GM12801 (cell line): Measurements from ENCODE around the gene TNS1.

Source experiments
- CTCF ChIP-seq: IDR thresholded peaks from one replicate; pipeline ENCODE4 v1.5.1; 2011; ENCODE audit warnings: control low read depth; ENCODE audit not compliant: insufficient read length; ENCODE audit errors: extremely low read depth

The TNS1 gene

GRCh38 chr2:217863883-217864282 lies 138.9 kb downstream of the TNS1 start:
- no peak for TF ChIP-seq CTCF

DNA sequence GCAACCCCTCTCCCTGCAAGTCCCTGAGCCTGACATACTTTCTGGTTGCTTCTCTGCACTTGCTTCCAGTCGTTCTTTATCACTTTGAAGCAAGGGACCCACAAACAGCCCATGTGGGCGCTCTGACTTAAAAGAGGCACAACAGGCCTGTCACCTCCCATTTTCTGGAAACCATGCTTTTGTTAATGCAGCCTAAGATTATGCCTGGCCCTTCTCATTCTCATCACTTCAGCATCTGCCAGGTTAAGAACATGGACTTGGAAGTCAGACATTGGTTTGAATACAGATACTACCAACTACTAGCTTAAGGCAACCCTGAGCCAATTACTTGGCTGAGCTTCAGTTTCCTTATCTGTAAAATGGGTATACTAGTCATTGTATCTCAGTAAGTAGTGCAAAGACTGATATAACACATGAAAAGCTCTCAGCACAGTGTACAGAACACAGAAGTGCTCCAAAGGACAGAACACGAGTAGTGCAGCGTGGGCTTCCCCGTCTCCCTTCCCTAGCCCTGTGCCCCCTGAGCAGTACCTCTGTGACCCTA lies 141.4 kb downstream of the TNS1 start:
- TF ChIP-seq CTCF: no peak

- no peak for TF ChIP-seq CTCF
Measured at GRCh38 chr2:217859926-217860325, 142.9 kb downstream of the TNS1 start.

DNA sequence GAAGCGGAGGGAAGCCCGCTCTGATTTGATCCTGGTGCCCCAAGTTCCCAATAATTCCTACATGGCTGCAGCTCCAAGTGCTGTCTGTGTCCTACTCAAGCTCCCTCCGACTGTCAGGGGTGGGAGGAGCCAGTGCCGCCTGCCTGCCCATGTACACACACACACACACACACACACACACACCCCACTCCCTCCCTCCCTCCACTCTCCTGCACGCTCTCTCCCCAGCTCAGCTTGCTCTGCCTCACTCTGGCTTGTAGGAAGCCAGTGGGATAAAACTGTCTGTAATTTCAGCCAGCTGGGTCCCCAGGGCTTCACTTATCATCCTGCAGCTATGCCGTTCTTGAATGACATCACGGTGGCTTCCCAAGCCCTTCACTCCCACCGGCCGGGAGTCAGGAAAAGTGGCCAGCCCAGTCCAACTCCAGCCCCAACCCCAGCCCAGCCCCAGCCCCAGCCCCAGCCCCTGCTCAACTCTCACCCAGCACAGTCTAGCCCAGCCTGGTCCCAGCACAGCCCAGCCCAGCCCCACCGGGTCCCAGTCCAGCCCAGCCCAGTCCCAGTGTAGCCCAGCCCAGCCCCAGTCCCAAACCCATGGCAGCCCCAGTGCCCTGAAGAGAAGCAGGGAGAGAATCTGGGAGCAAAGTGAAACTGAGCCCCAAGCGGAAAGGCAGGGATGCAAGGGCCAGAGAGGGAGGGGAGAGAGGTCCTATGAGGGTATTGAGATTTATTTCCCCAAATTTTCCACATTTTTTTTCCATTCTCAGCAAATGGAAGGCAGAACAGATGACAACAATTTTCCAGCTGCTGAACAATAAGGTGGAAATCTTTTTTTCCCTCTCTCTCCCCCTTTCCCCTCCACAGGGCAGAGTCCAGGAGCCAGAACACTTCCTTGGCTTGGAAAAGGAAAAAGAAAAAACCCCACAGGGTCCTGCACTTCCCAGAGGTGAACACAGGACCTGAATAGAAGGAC lies 144.0 kb downstream of the TNS1 start:
- no peak for TF ChIP-seq CTCF

GRCh38 chr2:217857624-217858506 lies 144.9 kb downstream of the TNS1 start:
- TF ChIP-seq CTCF: no peak

GRCh38 chr2:217856871-217857270 lies 145.9 kb downstream of the TNS1 start:
- no peak for TF ChIP-seq CTCF

GRCh38 chr2:217856159-217856558 lies 146.6 kb downstream of the TNS1 start:
- no peak for TF ChIP-seq CTCF
